ENCODE measurements around the gene FHOD3. TPM values are rescaled to one million over a fixed set of nuclear protein-coding genes. Genes with fewer than 3 reads are reported as not detected.
A peak's percentile ranks its signal among the peaks of the same experiment; 100 is the strongest.

The FHOD3 gene
- 43.0 and 47.1 TPM in 2 replicates for total RNA-seq (2014; rRNA removed; shearing (Covaris generic))
- 25.5 and 29.5 TPM in 2 replicates for polyA plus RNA-seq (2015; cell fraction: cytosol; rRNA removed)
- 32.2 and 36.5 TPM in 2 replicates for polyA plus RNA-seq (2015; cell fraction: nucleus; rRNA removed)

DNA sequence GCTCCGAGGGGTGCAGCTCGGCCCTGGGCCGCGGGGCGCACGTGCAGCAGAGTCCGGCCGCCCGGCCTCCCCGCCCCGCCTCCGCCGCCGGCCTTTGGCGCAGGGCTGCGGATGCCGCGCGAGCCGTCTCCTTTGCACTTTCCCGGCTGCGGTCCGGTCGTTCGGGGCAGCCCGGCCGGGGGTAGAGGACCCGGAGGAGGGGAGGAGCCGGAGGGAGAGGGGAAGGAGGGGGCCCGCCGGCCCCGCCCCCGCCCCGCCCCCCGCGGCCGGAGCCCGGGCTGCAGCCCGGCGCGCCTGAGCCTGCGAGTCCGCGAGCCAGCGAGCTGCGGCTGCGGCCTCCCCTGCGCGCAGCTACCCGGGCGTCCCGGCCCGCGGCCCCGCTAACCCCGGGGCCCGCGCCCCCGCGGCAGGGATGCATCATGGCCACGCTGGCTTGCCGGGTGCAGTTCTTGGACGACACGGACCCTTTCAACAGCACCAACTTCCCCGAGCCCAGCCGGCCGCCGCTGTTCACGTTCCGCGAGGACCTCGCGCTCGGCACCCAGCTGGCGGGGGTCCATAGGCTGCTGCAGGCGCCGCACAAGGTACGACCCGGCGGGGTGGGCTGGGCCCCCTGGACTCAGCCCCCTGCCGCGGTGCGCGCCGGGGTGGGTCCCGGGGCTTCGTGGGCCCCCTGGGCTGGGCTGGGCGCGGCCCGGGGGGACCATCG, at the start of gene FHOD3:
Gene FHOD3, plus strand, starts transcription at position 297 of the 709 bp plus-strand sequence. Its CDS starts 123 bp downstream, at position 420.
- peak; percentile 48 for DNase-seq (ENCODE audit: low read depth)

- no peak for DNase-seq (ENCODE audit: low read depth)
Measured at GRCh38 chr18:36249392-36249791, 48.1 kb upstream of the FHOD3 start.

- no peak for DNase-seq (ENCODE audit: low read depth)
Measured at GRCh38 chr18:36250827-36251226, 46.7 kb upstream of the FHOD3 start.

DNA sequence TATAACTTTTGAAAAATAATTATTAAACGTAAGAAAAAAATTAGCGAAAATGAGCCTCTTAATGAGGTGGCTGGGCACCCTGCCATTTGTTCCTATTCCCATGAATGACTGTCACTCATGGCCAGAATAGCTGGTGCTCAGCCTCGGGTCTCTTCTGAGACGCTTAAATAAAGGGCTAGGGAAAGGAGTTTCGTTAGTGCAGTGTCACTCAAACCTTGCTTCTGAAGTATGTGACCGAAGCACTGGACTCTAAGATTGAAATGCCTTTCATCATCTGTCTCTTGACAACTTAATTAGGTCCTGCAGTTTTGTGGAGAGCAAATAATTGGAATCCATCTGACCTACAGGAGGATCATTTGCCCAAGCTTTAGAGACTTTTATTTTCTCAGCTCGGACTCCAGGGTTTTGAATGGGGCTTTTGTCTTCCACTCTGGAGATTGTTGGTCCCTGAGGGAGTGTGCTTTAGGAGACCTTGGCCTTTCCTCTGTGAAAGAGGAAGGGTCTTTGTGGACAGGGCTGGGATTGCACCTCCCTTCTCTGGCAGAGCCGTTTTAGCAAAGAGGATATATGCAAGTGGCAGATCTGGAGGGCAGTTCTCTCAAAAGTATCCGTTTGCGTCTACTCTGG, 42.3 kb upstream of the FHOD3 start:
- DNase-seq (ENCODE audit: low read depth) = no peak

- DNase-seq (ENCODE audit: low read depth) = no peak
Measured at GRCh38 chr18:36256094-36256493, 41.4 kb upstream of the FHOD3 start.

DNA sequence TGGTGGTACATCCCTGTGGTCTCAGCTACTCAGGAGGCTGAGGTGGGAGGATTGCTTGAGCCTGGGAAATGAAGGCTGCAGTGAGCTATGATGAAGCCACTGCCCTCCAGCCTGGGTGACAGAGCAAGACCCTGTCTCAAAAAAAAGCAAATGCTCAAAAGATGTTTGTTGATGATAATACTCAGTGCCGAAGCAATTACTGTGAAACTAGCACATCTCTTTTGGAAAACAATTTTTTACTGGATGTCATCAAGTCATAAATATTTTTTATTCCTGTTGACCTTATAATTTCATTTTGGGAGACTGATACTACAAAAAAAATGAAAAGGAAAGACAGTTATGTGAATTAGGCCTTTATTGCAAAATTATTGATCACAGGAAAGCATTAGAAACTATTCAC, 34.5 kb upstream of the FHOD3 start:
- DNase-seq (ENCODE audit: low read depth) = no peak

DNA sequence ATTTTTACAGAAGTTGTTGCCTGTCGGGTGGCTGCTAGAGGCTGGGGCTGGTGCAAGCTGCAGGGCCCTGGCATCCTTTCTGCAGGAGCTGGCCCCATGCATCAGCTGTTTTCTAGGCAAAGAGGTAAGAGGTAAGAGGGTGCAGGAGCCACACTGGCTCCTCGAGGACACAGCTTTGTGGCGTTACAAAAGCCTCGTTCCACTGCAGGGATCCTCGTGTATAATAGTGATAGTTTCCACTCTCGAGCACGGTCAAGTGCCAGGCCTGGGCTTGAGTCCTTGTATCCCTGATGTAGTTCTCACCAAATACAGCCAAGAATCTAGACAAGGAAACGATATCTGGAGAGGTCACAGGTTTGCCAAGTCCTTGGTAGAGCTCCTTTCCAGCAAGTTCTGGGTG, 33.2 kb upstream of the FHOD3 start:
- no peak for DNase-seq (ENCODE audit: low read depth)

GRCh38 chr18:36265015-36265414, 32.5 kb upstream of the FHOD3 start:
- no peak for DNase-seq (ENCODE audit: low read depth)

- no peak for DNase-seq (ENCODE audit: low read depth)
Measured at GRCh38 chr18:36269157-36269556, 28.4 kb upstream of the FHOD3 start.

- no peak for DNase-seq (ENCODE audit: low read depth)
Measured at GRCh38 chr18:36271153-36271552, 26.4 kb upstream of the FHOD3 start.

DNA sequence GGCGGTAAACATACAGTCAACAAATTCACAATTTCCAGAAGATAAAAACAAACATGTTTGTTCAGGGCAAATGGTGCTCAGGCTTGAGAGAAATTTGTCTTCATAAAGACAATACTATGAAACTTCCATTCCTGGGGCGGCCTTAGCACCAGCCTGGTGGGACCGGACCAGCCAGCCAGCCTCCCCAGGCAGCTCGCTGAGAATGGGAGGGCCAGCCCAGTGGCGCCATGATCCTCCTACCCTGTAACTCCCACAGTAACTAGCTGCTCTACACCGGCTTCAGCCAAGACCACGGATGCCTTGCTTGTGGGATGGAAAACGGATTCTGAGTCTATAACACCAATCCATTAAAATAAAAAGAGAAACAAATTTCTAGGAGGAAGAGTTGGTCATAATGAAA, 24.2 kb upstream of the FHOD3 start:
- no peak for DNase-seq (ENCODE audit: low read depth)

DNA sequence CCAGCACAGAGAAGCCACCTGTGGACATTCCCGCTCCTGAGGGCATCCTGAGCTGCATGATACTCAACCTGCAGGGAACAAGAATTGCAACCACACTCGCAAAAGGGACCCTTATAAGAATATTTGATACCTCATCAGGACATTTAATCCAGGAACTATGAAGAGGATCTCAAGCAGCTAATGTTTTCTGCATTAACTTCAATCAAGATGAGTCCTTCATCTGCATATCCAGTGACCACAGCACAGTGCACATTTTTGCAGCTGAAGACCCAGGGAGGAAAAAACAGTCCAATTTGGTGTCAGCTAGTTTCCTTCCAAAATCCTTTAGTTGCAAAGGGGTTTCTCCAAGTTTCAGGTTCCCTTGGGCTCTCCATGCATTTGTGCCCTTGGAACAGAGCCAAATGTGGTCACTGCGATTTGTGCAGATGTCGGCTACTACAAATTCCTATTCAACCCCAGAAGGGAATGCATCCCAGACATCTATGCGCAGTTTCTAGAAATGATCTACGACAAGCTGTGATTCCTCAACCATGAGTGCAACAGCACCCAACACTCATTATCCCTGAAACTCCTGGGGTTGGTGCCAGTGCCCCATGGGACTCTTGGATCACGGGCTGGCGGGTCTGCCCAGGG, 23.3 kb upstream of the FHOD3 start:
- DNase-seq (ENCODE audit: low read depth) = no peak

- no peak for DNase-seq (ENCODE audit: low read depth)
Measured at GRCh38 chr18:36275561-36275960, 22.0 kb upstream of the FHOD3 start.

DNA sequence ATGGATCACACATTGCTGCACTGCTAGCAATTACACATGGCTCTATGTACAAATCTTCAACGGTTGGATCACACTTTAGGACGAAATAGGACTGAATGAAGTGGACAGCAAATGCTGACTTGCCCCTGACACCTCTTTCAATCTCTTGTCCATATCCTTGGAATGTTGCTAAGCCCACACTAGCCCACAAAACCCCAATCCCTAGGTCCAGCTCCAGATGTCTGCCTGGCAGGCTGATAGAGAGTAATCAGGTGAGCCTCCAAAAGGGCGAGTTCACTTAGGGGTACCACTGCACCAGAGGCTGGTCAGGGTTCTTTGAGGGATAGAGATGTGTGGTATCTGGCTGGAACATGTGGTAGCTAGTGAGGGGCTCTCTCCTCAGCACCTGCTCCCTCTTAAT, 18.5 kb upstream of the FHOD3 start:
- DNase-seq (ENCODE audit: low read depth) = no peak

DNA sequence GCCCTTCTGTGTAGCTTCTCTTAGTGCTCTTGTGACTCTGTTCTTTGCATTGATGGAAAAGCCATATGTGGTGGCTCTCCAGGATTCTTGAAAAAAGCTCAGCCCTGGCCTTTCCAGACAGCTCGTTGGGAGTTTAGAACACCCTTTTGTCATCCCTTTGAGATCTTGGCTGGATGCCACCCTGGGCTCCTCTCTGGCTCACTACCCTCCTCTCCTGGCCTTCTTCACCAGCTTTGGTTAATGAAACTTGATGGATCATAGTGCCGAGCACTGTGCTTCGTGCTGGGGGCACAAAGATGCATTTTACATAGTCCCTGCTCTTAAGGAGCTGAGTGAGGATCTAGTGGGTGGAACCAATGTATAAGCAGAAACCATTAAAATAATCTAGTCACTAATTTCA, 15.6 kb upstream of the FHOD3 start:
- no peak for DNase-seq (ENCODE audit: low read depth)

GRCh38 chr18:36283448-36283847, 14.1 kb upstream of the FHOD3 start:
- no peak for DNase-seq (ENCODE audit: low read depth)

GRCh38 chr18:36284268-36284667, 13.2 kb upstream of the FHOD3 start:
- DNase-seq (ENCODE audit: low read depth) = no peak

GRCh38 chr18:36284671-36285295, 12.7 kb upstream of the FHOD3 start:
- peak; percentile 59 for DNase-seq (ENCODE audit: low read depth)

- no peak for DNase-seq (ENCODE audit: low read depth)
Measured at GRCh38 chr18:36287653-36288052, 9.9 kb upstream of the FHOD3 start.

- no peak for DNase-seq (ENCODE audit: low read depth)
Measured at GRCh38 chr18:36288689-36289088, 8.8 kb upstream of the FHOD3 start.

DNA sequence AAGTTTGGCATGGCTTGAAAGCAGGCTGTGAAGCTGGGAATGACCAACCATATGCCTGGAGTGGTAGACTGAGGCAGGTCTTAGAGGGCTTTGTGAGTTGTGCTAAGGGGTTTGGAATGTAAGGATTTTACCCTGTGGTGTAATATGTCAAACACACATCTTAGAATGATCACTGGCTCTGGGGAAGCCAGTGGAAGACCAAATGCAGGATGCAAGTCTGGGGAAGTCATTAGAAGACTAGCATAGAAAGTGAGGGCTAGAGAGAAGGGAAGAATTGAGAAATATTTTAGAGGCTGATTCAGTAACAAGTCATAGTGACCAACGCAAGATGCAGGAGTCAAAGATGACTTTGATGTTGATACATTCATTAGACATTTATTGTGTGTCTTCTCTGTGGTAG, 3.5 kb upstream of the FHOD3 start:
- peak; percentile 49 for DNase-seq (ENCODE audit: low read depth)

- no peak for DNase-seq (ENCODE audit: low read depth)
Measured at GRCh38 chr18:36295214-36295613, 2.3 kb upstream of the FHOD3 start.

Data from HT1080 (cell line).